Neutrophil (primary cell): Measurements from ENCODE around the gene TSEN2.

ENCODE experiments used
- H3K27ac ChIP-seq: fragments of 200-600 bp; sonication (generic); 2 replicates; pipeline ENCODE4 v1.5.1; 2016; ENCODE audit warnings: mild to moderate bottlenecking, moderate library complexity
- H3K27me3 ChIP-seq: fragments of 200-600 bp; sonication (generic); 2 replicates; pipeline ENCODE4 v1.6.0; 2016; ENCODE audit warnings: mild to moderate bottlenecking
- H3K36me3 ChIP-seq: fragments of 200-600 bp; sonication (generic); 2 replicates; pipeline ENCODE4 v1.5.1; 2017
- H3K4me1 ChIP-seq, 2 experiments: fragments of 200-600 bp in 1 of 2; sonication (generic) in 1 of 2; 1 replicate in 1 of 2; 2 replicates in 1 of 2; pipeline versions ENCODE4 v1.5.1 to v1.6.1; 2013 to 2016; ENCODE audit warnings: low read depth in 1 of 2, low read length in 1 of 2, mild to moderate bottlenecking in 1 of 2, moderate library complexity in 1 of 2; ENCODE audit not compliant: control insufficient read depth in 1 of 2, insufficient read depth in 1 of 2
- H3K4me3 ChIP-seq, 2 experiments: fragments of 200-600 bp in 1 of 2; sonication (generic) in 1 of 2; 1 replicate in 1 of 2; 2 replicates in 1 of 2; pipeline ENCODE4 v1.5.1; 2013 to 2016; ENCODE audit warnings: low read depth in 1 of 2, low read length in 1 of 2, mild to moderate bottlenecking in 1 of 2, moderate library complexity in 1 of 2
- H3K9me3 ChIP-seq: fragments of 200-600 bp; sonication (generic); 2 replicates; pipeline ENCODE4 v1.5.1; 2016
- CTCF ChIP-seq: fragments of 200-600 bp; sonication (generic); IDR thresholded peaks from 2 replicates; pipeline ENCODE4 v1.5.1; 2016; ENCODE audit warnings: antibody characterized with exemption

TSEN2 gene

GRCh38 chr3:12470680-12471079 is 13.6 kb upstream of the TSEN2 start:
- no peak overlapping the region for H3K4me3 ChIP-seq
- no peaks in the 10 kb centered on the region for H3K36me3 ChIP-seq
- H3K4me1 ChIP-seq: peaks cover 0 to 4% of the 10 kb centered on the region in 2 experiments
- no peaks in the 10 kb centered on the region for H3K27me3 ChIP-seq
- no peak overlapping the region for H3K27ac ChIP-seq
- no peaks in the 10 kb centered on the region for H3K9me3 ChIP-seq
- no peak for TF ChIP-seq CTCF

- Histone ChIP-seq H3K9me3 (no peaks in the 10 kb centered on the region), H3K27me3 (no peaks in the 10 kb centered on the region), H3K36me3 (no peaks in the 10 kb centered on the region), H3K4me1 (peaks cover 0 to 4% of the 10 kb centered on the region in 2 experiments), H3K4me3 (no peak overlapping the region), H3K27ac (no peak overlapping the region)
- TF ChIP-seq CTCF: no peak
These were observed 13.0 kb upstream of the TSEN2 start for GRCh38 chr3:12471241-12471640.

GRCh38 chr3:12472000-12472610 is 12.2 kb upstream of the TSEN2 start:
- Histone ChIP-seq H3K4me1 (peaks cover 2 to 8% of the 10 kb centered on the region in 2 experiments), H3K36me3 (no peaks in the 10 kb centered on the region), H3K27ac (no peak overlapping the region), H3K4me3 (no peak overlapping the region), H3K9me3 (no peaks in the 10 kb centered on the region), H3K27me3 (no peaks in the 10 kb centered on the region)
- no peak for TF ChIP-seq CTCF

- Histone ChIP-seq H3K9me3 (no peaks in the 10 kb centered on the region), H3K4me1 (peaks cover 2 to 8% of the 10 kb centered on the region in 2 experiments), H3K27ac (no peak overlapping the region), H3K36me3 (no peaks in the 10 kb centered on the region), H3K27me3 (no peaks in the 10 kb centered on the region), H3K4me3 (no peak overlapping the region)
- TF ChIP-seq CTCF: no peak
These were observed 11.5 kb upstream of the TSEN2 start for GRCh38 chr3:12472796-12473195.

GRCh38 chr3:12473511-12473910 is 10.8 kb upstream of the TSEN2 start:
- Histone ChIP-seq H3K4me1 (peaks cover 2 to 4% of the 10 kb centered on the region in 2 experiments), H3K27me3 (no peaks in the 10 kb centered on the region), H3K27ac (no peak overlapping the region), H3K4me3 (no peak overlapping the region), H3K36me3 (no peaks in the 10 kb centered on the region), H3K9me3 (no peaks in the 10 kb centered on the region)
- no peak for TF ChIP-seq CTCF
